ENCODE data around the gene IFIT2. TPM values are rescaled to one million over a fixed set of nuclear protein-coding genes. Genes with fewer than 3 reads are reported as not detected.
A peak's percentile ranks its signal among the peaks of the same experiment; 100 is the strongest.
"Not testable (repeated sequence)": the region's sequence is repeated elsewhere in the genome, so short reads cannot be mapped to it uniquely, and the experiment has no call there.

IFIT2 gene, protein sequence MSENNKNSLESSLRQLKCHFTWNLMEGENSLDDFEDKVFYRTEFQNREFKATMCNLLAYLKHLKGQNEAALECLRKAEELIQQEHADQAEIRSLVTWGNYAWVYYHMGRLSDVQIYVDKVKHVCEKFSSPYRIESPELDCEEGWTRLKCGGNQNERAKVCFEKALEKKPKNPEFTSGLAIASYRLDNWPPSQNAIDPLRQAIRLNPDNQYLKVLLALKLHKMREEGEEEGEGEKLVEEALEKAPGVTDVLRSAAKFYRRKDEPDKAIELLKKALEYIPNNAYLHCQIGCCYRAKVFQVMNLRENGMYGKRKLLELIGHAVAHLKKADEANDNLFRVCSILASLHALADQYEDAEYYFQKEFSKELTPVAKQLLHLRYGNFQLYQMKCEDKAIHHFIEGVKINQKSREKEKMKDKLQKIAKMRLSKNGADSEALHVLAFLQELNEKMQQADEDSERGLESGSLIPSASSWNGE
- 7.0 TPM for total RNA-seq
- long read RNA-seq, transcript IFIT2-201 (2 exons, 3,489 nt), result major isoform, 23 of 25 reads
- long read RNA-seq, partial matches to known transcripts, result 1 of 25 reads
- long read RNA-seq, other reads (novel, unspliced or antisense), result 1 of 25 reads

- DNase-seq, result peak; percentile 35
- intact Hi-C loops (cut with micrococcal nuclease), result no loop called here
- ATAC-seq, result peak; percentile 86
Observed at GRCh38 chr10:89301721-89302445, at the start of gene IFIT2. IFIT2 (plus strand) TSS chr10:89302046; CDS start chr10:89302124, 78 bp downstream.

- intact Hi-C loops (cut with micrococcal nuclease), result no loop called here
- ATAC-seq, result no peak
- no peak for DNase-seq
Observed at GRCh38 chr10:89252225-89252585, 49.6 kb upstream of the IFIT2 start.

DNA sequence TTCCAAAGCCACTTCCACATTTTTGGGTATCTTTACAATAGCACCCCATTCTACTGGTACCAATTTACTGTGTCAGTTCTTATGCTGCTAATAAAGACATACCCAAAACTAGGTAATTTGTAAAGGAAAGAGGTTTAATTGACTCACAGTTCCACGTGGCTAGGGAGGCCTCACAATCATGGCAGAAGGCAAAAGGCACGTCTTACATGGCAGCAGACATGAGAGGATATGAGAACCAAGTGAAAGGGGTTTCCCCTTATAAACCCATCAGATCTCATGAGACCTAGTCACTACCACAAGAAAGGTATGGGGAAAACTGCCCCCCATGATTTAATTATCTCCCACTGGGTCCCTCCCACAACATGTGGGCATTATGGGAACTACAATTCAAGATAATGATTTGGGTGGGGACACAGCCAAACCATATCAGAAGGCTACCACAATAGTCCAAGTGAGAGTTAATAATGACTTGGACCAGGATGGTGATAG is 46.7 kb upstream of the IFIT2 start:
- intact Hi-C loops (cut with micrococcal nuclease); ATAC-seq: not testable (repeated sequence)

DNA sequence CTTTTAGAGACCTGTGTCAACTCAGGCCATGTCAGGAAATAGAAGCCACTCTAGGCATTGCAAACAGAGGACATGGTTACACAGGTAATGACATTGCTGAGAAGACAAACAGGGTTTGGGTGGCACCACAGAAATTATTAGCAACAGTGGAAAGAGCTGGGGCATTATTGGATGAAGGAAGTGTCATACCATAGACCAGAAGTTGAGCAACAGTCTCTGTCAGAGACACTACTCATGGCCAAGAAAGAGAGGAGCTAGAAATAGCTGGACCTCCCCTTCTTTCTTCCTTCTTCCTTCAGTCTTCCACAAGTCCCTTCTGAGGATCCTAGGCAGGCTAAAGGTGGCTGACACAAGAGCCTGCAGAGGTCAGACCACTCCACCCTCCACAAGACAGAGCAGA is 46.1 kb upstream of the IFIT2 start:
- DNase-seq, result no peak
- intact Hi-C loops (cut with micrococcal nuclease), result no loop called here
- ATAC-seq, result no peak

More for the DNA sequence above, 46.7 kb upstream of the IFIT2 start:
- not testable (repeated sequence) for DNase-seq

DNA sequence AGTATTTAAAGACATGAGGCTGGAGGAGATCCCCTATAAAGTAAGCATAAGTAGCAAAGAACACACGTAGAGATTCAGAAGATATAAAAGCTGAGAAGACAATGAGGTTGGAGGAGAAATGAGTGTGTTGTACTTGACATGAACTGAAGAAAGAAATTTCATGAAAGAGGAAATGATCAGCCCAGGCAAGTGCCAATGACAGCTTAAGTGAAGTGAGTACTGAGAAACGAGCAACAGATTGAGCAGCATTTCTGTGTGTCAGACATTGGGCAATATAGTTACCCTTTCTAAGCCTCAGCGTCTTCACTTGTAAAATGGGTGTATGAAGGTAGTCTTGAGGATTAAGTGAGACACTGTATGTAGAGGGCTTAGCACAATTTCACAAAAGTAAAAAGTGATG is 45.5 kb upstream of the IFIT2 start:
- ATAC-seq, result no peak
- intact Hi-C loops (cut with micrococcal nuclease), result no loop called here

DNA sequence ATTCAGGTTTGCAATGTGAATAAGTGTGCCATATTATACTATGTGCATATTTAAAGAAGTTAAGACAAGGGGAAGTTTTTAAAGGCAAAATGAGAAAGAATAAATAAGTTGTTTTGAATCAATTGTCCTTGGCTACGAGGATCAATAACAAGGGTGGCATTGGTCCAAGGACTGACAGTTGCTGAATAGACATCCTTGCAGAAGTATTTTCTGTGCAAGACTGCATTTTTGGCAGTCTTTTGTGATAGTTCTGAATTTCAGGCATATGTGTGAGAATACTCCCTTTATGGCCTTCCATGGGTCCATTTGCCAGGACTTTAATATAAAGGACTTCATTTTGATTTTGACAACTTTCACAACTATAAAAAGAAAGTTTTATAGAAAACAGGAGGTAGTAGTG is 44.9 kb upstream of the IFIT2 start:
- intact Hi-C loops (cut with micrococcal nuclease), result no loop called here
- ATAC-seq, result no peak

More for the DNA sequence above, 45.5 kb upstream of the IFIT2 start:
- DNase-seq, result no peak

DNA sequence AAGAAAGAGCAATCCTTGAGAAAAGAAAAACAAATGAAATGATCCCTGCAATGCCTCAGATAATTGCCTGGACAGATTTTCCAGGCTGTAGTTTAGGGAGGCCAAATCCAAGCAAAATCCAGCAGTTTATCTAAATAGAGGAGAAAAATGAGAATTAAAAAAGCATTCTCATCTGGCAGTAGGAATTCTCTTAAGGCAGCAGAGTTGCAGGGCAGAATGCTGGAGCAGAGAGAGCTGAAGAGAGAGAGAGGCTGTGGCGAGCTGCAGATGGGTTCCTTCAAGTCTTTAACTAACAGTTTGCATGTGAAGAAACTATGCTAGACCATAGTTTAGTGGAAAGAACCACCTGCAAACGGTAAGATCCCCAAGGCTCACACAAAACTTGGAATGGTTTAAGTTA is 44.3 kb upstream of the IFIT2 start:
- no peak for ATAC-seq
- DNase-seq, result no peak
- intact Hi-C loops (cut with micrococcal nuclease), result no loop called here

More for the DNA sequence above, 44.9 kb upstream of the IFIT2 start:
- no peak for DNase-seq

- no peak for ATAC-seq
- intact Hi-C loops (cut with micrococcal nuclease), result no loop called here
- DNase-seq, result no peak
Observed at GRCh38 chr10:89258881-89259280, 43.0 kb upstream of the IFIT2 start.

DNA sequence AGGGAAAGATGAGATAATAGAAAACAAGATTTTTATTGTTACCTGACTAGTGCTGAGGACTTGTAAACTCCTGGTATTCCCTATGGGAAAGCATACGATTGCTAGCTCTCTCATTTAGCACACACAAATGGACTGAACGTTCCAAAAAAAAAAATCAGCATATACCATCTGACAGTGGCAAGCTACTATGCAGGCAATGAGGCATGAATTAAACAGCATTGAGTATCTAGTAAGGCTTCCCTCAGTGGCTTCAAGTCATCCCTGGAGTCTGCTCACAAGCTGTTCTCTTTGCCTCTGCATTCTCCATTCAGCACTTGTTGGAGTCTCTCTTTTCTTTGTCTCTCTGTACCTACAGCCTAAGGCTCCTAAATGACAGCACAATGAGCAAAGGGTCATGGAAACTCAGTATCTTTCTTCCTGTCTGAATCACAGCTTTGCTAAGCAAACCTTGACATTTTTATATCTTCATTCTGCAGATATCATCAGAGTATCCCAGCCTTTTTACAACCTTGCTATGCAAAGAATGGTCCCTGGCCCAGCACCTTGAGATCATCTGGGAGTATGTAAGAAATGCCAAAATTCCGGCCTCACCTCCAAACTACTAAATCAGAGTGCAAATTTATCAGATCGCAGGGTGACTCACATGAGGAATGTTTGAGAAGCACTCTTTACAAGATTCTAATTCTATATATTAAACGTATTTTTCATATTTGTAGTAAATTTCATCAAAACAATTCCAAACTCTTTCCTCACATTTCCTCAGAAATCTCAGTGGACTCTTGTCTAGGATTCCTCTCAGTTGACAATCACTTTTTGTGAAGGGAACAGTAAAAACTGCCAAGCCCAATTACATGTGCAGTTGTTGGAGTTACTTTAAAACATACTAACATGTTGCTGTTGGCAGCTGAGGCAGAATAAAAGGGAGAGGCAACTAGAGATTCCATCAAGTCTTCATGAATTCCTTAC is 39.5 kb upstream of the IFIT2 start:
- intact Hi-C loops (cut with micrococcal nuclease), result no loop called here
- peak; percentile 9 for ATAC-seq
- no peak for DNase-seq

DNA sequence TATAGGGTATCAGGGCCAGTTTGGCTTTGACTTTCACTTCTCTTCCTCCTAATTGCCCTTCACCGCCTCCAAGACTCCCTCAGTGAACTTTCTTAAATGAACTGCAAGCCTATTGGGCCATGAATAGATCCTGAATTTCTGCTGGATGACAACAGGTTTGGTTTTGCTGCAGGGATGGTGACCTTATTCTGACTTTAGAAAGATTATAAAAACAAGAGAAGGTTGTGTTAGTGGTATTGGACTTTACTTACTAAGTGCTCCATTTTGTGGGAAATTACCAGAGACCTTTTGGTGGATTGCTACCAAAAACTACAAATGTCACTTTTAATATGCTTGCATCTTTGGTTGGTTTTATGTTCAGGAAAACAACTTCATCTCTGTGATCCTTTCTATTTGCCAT is 38.8 kb upstream of the IFIT2 start:
- ATAC-seq (no peak), DNase-seq (no peak)
- intact Hi-C loops (cut with micrococcal nuclease), result no loop called here

- intact Hi-C loops (cut with micrococcal nuclease), result no loop called here
- ATAC-seq, result no peak
- no peak for DNase-seq
Observed at GRCh38 chr10:89263531-89263930, 38.3 kb upstream of the IFIT2 start.

DNA sequence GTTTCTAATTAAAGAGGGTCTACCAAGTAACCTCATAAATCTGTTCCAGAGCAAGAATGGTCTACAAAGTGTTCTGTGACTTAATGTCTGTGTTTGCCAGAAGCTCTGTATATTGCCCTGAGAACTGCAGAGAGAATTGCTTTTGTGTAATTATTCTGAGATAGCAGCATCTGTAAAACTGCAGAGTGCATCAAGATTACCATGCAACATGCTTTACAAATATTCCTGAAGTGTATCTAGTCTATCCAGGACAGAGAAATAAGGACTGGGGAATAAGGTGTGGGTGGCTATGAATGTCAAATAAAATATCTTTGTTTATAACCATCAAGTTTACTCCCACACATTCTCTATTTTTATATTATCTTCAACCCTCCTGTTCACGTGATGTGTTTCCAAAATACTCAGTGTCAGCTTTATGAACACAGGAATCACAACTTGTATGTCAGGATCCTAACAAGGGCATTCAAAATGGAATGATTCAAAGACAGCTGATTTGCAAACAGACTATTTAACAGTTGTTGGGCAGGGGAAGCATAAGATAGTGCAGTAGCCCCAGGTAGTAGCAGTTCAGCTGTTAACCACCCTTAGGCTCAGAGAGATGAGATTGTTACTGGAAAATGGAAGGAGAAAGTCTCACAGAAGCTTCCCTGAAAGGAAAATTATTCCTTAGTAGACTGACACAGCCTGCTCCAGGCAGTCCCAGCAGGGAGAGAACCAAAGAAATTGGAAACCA is 35.0 kb upstream of the IFIT2 start:
- intact Hi-C loops (cut with micrococcal nuclease), result no loop called here
- DNase-seq (no peak), ATAC-seq (no peak)

DNA sequence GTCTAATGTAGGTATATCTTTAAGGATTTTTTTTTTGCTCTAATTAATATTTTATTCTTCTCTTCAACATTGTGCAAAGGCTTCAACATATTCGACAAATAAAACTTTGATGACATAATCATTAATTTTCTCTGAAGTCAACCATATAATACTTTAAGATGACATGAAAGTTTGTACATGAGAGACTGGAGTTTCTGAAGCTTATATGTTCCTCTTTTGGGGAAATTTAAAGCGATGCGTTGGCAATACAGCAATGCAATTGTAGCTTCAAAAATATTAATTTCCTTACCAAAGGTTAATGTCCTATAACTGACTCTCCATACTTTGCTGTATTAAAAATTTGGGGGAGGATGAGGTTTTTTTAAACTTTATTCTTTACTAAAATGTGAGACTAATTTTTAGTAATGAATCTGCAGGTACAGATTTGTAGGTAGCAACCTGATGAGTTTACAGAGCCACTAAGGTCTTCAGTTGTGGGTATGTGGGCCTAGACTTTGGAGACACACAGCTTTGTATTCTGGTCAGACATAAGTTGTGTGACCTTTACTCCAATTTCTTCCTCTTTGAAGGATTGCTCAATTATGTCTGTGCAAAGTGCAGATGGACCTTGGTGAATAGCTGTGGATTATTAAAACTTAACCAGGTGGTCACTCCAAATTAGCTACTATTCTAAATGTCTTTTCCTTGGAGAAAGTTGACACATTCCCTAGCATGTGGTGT is 32.3 kb upstream of the IFIT2 start:
- ATAC-seq (peak; percentile 54), DNase-seq (no peak)

DNA sequence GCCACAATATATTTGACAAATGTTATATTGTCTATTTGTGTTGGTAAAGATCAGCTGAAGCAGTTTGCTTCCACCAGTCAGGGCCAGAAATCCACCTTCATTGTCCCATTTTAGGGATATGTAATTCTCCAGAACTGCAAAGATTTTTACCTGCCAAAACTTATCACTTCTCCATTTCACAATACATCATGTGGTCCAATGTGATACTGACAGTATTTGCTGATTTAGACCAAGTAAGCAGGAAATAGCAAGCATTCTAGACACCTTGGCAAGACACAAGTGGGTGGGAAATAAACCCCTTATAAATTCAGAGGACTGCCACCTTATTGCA is 31.7 kb upstream of the IFIT2 start:
- intact Hi-C loops (cut with micrococcal nuclease), result no loop called here
- no peak for ATAC-seq
- DNase-seq, result no peak

More for the DNA sequence above, 32.3 kb upstream of the IFIT2 start:
- intact Hi-C loops (cut with micrococcal nuclease), result no loop called here

- DNase-seq (no peak), ATAC-seq (no peak)
- intact Hi-C loops (cut with micrococcal nuclease), result no loop called here
Observed at GRCh38 chr10:89271532-89271931, 30.3 kb upstream of the IFIT2 start.

- ATAC-seq, result no peak
- intact Hi-C loops (cut with micrococcal nuclease), result no loop called here
- no peak for DNase-seq
Observed at GRCh38 chr10:89273680-89274079, 28.2 kb upstream of the IFIT2 start.

DNA sequence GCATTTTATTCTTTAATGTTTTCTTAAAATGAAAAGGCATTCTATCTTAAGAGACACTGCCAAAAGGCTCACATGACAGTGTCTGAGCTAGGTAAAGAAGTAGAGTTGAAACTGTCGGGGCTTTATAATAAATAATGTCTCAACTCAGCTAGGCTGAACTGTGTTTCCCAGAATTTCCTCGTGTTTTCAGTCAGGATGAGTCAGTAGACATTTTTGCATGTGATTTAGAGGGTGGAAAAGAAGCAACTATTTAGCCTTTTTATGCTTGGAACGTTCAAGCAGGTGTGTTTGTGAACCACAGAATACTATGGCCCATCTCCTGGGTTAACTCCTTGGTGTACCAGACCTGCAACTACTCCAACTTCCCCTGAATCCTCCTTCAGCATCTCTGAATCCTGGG is 26.9 kb upstream of the IFIT2 start:
- DNase-seq (no peak), ATAC-seq (no peak)
- intact Hi-C loops (cut with micrococcal nuclease), result no loop called here

DNA sequence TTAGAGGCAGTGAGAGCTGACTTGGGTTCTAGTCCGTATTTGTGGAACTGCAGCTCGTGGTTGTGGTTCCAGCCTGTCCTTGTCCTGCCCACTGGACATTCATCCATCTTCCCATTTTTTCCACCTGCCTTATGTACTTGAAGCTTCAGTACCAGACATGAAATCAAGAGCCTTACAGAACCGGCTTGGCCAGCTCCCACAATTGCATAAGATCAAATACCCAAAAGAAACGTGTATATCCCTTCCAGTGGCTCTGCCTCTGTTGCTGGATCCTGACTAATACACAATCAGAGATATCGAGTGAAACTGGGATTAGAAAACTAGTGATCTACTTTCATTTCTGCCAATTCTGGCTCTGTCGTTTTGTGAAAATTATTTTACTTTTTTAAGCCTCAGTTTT is 26.5 kb upstream of the IFIT2 start:
- no peak for ATAC-seq
- DNase-seq, result no peak
- intact Hi-C loops (cut with micrococcal nuclease), result no loop called here

All from left ventricle myocardium superior (tissue), 1 donor.